CD4-positive, alpha-beta T cell treated with Interleukin-15 for 1 hour (primary cell): ENCODE results near the gene JAZF1.

ENCODE experiments used
- DNase-seq: peaks from one replicate; pipeline ENCODE4 v3.0.0-alpha.2; 2020

JAZF1 gene

DNA sequence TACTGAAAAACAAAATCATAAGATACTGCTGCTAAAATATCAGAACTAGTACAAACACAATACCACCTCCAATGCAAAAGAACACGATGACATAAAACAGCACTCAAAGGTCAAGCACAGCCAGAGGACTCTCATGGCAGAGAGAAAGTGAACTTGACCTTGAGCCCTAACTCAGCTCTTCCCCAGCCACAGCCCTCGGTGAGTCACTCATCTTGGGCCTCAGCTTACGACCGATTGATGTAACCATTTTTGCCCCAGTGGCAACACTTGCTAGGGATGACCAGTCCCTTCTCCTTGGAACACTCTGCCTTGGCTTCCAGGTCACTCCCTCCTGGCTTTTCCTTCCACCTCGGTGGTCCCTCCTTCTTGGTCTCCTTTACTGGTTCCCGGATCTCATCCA, 77.8 kb downstream of the JAZF1 start:
- no peak for DNase-seq

- peak; percentile 25 for DNase-seq
These were observed 83.9 kb downstream of the JAZF1 start for GRCh38 chr7:28096713-28097112.

GRCh38 chr7:28095231-28095630, 85.4 kb downstream of the JAZF1 start:
- DNase-seq = no peak

- DNase-seq = peak; percentile 57
These were observed 86.9 kb downstream of the JAZF1 start for GRCh38 chr7:28093623-28094232.

DNA sequence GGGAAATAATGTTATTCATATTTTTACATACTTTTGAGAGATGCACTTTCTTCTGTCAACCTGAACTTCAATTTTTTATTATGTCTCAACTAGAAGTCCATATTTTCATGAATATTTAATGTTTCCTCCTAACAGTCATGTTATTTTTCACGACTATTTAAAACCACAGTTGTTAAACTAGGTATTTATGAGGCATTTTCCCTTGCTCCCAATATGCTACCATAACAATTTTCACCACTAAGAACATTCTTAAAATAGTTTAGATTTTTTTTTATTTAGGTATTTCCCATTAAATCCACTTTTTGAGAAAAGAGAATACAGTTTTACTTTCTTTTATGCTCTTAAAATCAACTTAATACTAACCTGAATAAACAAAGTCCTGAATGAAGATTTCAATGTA, 89.4 kb downstream of the JAZF1 start:
- no peak for DNase-seq

- no peak for DNase-seq
These were observed 91.5 kb downstream of the JAZF1 start for GRCh38 chr7:28088901-28089714.

- DNase-seq = no peak
These were observed 92.6 kb downstream of the JAZF1 start for GRCh38 chr7:28088032-28088431.

DNA sequence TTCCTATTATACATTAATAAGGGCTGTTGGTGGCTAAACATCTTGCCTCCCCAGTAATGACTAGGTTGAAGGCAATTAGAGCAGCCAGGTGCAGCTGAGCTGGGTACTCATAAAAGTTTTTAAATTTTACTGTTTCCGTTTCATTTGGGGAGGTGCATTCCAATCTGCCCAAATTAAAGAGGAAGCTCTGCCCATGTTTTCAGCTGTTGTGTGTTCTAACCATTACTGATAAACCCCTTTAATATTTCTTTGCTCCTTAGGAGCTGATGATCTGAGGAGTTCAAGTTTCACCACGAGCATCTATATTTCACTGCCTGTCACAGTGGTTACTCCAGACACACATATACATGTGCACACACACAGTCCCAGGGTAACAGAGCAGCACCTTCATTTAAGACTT, 94.4 kb downstream of the JAZF1 start:
- no peak for DNase-seq

- DNase-seq = no peak
These were observed 96.3 kb downstream of the JAZF1 start for GRCh38 chr7:28083998-28084985.

DNA sequence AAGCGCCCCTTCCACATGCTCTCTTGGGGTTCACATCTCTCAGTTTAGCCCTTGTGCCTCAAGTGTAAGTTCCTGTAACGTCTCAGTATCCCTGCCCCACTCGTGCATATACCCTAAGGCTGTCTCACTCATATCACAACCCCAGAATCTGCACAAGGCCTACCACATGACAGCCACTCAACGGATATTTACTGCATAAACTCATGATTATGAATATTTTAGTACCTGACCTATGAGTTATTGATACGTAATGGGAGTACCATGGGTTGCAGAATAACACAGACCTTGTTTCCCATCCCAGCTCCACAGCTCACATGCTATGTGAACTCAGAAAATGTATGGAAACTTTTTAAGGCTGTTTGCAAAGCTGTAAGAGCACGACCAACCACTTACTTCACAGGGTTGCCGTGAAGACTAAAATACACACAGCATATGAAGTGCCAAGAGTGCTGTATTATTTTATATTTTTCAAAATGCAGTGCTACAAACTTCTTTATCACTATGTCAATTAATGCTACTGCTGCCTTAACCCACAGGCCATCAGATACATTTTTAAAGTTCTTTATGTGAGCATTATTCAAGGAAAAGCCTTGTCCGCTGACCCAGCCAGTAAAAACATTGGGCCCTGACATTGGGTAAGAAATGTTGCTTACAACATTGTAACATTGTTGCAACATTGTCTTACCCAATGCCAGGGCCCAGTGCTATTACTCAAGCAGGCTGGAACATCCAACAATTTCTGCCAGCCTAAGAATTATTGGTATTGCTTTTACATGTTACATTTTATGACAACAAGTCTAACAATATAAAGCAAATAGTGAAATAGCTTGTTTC, 97.2 kb downstream of the JAZF1 start:
- DNase-seq = no peak

DNA sequence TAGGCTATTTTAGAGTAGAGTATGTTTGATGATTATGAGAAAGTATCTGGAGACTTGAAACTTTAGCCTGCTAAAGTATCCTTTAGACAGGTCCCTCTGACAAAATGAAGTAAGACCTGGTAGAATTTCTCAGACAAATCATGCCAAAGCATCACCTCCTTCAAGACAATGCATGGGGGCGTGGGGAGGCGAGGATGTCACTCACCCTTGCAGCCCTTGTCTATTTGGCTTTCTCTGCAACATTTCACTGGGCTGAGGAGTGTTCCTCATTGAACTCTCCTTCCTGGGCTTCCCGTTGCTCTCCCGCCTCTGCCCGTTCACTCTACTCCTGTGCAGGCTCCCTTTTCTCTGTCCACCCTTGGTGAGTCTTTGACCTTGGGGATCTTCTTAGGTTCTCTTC, 98.5 kb downstream of the JAZF1 start:
- no peak for DNase-seq

DNA sequence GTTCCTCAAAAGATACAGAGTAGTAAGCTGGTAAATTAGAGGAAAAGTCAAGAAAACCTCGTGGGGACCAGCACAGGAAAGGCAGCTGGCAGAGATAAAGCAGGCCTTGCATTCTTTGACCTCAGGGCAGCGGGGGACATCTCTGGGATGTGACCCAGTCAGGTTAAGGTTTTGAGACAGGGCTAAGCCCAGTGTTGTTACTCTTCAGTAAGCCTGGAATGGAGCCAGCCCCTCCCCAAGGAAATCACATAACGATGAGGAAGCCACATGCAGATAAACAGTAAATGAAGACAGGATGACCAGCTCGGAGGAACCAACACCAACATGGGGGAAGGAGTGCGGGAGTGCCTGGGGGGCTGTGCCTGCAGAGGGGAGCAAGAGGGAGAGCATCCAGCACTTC, 99.6 kb downstream of the JAZF1 start:
- DNase-seq = no peak

DNA sequence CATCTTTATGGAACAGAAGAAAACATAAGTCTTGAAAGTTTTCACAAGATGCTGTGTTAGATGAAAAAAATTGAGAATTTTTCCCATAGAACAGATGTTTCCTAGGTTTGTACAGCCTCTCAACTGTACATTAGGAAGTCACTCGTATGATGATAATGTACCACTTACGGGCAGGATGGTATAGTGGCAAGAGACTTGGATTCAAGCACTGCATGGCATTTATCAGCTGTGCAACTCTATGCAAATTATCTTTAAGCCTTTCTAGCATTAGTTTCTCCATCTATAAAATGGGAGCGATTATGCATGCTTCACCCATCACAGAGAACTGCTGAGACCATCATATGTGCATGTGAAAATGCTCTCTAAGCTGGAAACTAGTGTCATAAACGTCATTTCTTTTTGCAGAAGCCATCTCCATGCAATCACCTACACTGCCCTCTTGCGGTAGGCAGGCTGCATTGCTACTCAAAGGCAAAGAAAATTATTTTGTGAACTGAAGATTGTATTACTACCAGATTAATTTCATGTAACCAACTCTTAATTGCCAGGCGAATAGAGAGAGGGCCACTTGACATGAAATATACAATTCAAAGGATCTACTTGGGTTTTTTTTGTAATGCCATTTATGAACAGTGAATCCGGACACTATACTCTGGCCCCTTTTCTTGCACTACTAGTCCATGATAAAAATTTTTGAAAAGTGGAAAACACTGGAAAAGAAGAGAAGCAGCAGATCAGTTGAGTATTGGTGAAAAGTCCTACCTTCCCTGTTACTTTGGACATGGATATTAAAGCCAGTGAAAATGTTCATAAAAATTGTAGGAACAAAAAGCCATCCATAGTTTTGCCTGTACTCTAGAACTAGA, 102.3 kb downstream of the JAZF1 start:
- DNase-seq = peak; percentile 33

GRCh38 chr7:28077616-28078015, 103.0 kb downstream of the JAZF1 start:
- no peak for DNase-seq

DNA sequence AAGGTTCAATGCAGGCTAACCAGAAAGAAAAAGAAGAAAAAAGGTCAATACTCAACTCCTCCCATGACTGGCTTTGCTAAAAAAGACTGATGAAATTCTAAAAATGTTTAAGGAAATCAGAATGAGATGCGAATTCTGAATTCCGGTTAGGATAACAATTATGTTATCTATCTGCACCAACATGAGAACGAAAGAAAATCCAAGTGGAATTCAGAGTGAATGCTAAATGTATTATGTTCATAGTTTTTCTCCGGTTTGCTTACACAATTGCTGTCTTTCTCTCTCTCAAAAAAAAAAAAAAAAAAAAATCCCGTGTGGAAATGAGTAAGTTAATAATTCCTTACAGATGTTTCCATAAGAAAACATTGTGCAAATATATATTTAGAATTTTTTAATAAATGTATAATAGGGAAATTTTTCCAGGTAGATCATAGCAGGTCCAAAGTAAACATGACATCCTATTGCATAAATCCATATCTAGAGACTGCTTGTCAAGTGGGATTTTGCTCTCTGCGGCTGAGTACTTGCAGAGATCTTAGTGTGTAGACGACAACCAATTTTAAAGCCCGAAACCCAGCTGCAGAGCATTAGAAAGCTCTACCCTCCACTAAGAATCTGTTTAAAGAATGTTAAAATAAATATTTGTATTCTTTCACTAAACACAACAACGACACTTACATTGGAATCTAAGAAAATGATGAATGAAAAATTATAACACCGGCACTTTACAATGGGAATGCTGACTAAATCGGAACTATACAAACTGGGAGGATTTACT, 104.0 kb downstream of the JAZF1 start:
- DNase-seq = no peak

DNA sequence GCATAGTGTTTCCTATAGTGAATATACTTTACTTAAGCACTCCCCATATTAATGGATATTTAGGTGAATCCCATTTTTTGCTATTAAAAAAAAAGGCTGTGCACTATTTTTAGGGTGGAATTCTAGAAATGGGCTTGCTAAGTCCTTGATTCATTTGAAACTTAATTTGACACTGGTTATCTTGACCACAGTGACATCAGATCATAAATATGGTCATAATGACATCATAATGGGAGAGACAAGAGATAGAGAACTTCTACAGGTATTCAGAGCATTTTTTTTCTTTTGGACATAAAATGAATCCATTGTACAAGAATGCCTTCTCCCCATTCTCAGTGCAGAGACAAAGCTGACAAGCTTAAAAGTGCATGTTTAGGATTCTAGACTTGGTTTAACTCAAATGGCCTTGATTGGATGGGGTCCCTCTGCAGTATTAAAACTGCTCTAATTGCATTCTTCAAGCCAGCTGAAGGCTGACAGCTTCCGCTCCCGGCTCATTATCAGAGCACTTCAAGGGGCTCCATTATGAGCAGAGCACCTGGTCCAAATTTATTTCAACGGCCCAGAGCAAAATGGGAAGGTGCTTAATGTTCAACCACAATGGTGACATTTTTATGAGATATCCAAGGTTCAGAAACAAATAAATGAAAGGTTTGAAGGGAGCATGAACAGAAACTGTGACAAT, 104.8 kb downstream of the JAZF1 start:
- DNase-seq = no peak

GRCh38 chr7:28072876-28073514, 107.6 kb downstream of the JAZF1 start:
- DNase-seq = no peak

DNA sequence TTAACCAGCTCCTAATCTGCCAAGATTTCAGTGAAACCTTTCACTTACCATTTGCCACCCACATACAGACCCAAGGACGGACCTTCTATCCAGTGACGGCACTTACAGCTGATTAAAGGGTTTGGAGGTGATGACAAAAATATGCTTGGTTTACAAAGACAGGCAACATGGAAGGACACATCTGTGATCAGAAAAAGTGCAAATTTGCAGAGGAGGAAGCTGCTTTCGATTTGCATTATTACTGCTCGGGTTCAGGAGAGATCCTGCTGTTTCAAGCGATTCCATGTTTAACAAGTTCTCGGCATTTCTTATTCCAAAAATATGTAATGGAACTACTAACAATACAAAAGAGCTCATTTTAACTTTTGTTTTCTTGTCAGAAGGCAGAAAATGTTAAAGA, 109.0 kb downstream of the JAZF1 start:
- no peak for DNase-seq

GRCh38 chr7:28070297-28071055, 110.1 kb downstream of the JAZF1 start:
- DNase-seq = no peak
